HG03060 (cell line): Measurements from ENCODE around the gene ENG.
"Not testable (repeated sequence)": the region's sequence is repeated elsewhere in the genome, so short reads cannot be mapped to it uniquely, and the experiment has no call there.

Experiments
- ATAC-seq: cut with Tn5 transposase; IDR thresholded peaks from one replicate; pipeline ENCODE4 v1.9.1; 2021; ENCODE audit warnings: low read depth, moderate number of reproducible peaks; ENCODE audit not compliant: unreplicated experiment

Gene ENG

GRCh38 chr9:127796225-127796813 is 58.1 kb downstream of the ENG start:
- ATAC-seq: no peak

DNA sequence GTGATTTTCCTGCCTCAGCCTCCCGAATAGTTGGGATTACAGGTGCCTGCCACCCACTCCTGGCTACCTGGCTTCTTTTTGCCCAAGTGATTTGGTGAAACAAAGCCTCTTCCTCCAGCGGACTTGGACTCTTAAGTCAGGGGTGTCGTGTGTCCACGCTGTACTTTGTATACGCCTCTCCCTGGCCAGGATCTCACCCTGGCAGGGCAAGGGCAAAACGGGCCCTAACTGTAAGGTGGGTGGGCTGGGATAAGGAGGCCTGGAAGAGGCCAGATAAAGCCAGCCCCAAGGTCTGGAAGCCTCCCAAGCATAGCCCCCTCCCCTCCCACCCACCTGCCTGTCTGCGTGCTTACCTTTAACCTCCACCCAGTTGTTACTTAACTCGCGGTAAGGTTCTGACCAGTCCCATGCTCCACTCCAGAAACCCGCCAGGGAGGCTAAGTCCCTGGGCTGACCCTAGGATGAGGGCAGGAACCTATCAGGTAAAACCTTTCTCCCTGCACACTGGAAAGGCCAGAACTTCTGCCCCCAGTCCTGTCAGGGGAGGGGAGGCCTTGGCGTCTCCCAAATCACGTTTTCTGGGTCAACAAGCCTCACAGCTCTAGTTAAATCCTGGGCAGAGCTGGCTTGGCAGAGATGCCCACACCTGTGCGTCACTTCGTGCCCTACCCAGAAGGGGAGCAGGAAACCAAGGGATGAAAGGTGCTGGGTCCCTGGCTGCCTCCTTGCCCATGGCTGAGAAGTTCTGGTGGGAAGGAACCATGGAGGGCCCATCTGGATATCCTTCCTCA is 60.3 kb downstream of the ENG start:
- ATAC-seq: no peak

- ATAC-seq: no peak
Observed at GRCh38 chr9:127793093-127793708, 61.3 kb downstream of the ENG start.

GRCh38 chr9:127792417-127793031 is 61.9 kb downstream of the ENG start:
- ATAC-seq: no peak

GRCh38 chr9:127791085-127791484 is 63.4 kb downstream of the ENG start:
- no peak for ATAC-seq

GRCh38 chr9:127790094-127790855 is 64.2 kb downstream of the ENG start:
- ATAC-seq: no peak

- no peak for ATAC-seq
Observed at GRCh38 chr9:127789179-127789578, 65.3 kb downstream of the ENG start.

GRCh38 chr9:127788337-127789011 is 66.0 kb downstream of the ENG start:
- ATAC-seq: no peak

GRCh38 chr9:127786773-127787104 is 67.7 kb downstream of the ENG start:
- ATAC-seq: no peak

DNA sequence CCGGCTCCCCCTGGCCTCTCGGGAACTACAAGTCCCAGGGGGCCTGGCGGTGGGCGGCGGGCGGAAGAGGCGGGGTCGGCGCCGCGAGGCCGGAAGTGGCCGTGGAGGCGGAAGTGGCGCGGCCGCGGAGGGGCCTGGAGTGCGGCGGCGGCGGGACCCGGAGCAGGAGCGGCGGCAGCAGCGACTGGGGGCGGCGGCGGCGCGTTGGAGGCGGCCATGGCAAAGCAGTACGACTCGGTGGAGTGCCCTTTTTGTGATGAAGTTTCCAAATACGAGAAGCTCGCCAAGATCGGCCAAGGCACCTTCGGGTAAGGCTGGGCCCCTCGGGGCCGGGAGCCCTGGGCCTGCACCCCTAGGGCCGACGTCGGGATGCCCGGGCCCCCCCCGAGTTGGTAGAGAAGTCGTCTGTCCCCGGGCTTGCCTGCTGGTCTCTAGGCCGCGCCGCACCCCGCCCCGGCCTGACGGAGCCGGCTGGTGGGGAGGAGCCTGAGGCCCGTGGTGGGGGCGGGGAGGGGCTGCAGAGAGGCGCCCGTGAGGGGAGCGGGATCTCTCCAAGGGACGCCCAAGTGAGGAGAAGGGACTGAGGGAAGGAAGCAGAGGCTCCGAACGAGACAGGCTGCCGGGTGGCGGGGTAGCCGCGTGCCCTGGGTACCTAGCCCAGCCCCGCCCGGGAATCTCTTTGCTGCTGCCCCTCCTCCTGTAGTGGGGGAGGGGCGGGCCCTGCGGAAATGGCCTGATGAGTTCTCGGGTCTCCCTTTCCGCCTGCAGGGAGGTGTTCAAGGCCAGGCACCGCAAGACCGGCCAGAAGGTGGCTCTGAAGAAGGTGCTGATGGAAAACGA is 68.3 kb downstream of the ENG start, which contains the start of gene CDK9:
CDK9 (plus strand) TSS at position 102 of the 840 bp plus-strand sequence; CDS start at position 217, 115 bp downstream.
- no peak for ATAC-seq

GRCh38 chr9:127785023-127785932 is 69.2 kb downstream of the ENG start:
- no peak for ATAC-seq

DNA sequence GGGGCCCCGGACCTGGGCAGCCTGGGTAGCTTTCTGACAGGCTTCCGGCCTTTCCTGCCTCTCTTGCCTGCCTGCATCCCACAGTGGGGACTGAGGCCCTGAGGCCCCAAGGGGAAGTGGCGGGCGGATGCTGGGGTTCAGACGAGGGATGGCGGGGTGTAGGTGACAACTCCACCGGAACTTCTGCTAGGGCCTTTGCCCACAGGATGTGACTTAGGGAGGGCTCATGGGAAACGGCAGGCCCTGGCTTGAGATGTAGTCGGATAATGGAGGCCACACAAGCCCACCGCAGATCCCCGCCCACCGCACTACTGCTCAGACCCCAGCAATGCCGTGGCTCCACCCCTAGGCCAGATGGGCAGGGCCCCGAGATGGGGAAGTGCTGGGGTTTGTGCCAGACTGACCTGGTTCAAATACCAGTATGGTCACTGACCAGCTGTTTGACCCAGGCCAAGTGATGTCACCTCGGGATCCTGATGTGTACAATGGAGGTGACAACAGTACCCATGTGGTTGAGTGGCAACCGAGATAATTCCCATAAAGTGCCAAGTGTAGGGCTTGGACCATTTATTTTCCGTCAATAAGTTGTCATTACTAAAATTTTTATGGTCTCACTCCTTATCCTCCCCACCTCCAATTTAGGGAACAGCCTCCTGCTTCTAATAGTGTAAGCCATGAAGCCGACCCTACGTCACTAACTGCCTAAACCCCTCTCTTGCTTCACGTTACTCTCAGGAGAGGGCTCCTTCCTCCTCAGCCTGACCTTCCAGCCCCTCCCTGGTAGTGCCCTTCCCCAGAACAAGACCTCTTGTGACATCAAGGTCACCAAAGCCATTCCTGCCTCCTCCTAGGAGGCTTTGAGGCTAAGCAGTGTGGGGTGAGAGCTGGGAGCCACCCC is 71.1 kb downstream of the ENG start:
- no peak for ATAC-seq

DNA sequence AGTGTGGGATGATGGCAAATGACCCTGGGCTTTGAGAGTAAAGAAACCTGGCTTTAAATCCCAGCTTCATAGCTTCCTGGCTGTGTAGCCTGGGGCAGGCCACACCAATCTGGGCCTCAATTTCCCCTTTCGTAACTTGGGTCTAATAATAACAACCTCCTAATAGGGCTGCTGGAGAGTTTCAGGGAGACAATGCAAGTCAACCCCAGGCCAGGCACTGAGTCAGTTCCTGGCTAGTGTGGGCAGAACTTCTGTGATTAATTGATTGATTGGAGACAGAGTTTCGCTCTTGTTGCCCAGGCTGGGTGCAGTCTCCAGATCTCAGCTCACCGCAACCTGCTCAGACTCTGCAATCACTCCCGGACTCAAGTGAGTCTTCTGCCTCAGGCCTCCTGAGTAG is 72.7 kb downstream of the ENG start:
- no peak for ATAC-seq

DNA sequence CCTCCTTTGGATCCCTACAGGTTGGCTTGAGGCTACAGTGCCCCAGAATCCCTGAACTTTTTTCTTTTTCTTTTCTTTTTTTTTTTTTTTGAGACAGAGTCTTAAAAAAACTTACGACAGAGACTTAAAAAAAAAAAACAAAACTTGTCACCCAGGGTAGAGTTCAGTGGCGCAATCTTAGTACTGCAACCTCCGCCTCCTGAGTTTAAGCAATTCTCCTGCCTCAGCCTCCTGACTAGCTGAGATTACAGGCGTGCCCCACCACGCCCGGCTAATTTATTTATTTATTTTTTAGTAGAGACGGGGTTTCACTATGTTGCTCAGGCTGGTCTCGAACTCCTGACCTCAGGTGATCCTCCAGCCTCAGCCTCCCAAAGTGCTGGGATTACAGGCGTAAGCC is 73.5 kb downstream of the ENG start:
- not testable (repeated sequence) for ATAC-seq

DNA sequence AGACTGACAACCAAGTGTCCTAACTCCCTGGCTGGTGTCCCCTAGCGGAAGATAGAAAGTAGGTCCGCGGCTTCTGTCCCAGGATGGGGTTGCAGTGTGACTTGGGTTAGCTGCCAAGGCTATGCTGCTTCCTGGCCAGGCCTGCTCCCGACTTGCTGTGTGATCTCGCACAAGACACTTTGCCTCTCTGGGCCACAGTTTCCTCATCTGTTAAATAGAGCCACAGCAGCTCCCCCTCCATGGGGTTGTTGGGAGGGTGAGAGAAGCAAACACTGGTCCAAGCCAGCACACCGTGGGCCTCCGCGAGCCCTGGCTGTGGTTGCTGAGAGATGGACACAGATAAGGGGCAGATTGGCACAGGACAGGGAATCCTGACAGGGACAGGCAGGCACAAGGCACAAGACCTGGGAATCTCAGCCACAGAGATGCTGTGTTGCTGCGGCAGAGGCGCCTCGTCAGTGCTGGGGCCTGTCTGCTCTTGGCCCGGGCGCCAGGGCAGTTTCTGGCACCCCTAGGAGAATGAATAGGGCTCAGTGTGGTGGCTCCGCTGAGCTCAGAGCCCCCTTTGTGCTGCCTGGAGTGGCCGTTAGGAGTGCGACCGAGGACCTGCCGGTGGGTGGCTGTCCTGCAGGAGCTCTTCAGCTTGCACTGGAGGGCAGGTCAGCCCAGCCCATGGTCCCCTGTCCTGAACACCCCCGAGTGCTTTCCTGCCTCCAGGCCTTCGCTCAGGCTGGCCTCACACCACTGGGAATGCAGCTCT is 74.2 kb downstream of the ENG start:
- no peak for ATAC-seq

DNA sequence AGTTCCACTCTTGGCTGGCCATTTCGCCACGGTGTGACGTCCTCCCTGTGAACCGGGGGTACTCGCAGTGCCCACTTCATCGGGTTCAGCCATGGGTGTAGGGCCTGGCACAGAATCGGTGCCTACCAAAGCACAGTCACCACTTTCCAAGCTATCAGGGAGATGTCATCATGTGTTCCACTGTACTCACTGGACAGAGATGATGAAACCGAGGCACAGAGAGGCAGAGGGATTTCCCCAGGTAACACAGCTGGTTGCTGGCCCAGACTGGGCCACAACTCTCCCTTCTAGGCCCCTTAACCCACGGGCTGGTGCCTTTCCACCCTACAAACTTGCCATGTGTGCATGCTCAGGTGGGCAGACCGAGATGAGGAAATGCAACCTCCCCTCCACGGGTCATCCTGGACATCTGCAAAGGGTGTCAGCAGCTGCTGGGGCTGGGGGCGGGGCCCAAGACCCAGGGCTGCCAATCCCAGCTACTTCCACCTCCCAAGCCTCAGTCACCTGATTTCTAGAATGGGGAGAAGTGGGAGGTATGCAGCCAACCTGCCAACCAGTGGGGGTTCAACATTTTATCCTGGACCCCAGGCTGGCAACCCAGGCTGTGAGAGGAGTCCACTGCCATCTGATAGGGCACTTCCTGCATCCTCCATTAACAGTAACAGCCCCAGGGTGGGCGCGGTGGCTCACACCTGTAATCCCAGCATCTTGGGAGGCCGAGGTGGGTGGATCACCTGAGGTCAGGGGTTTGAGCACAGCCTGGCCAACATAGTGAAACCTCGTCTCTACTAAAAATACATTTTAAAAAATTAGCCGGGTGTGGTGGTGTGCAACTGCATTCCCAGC is 75.1 kb downstream of the ENG start:
- peak; percentile 44 for ATAC-seq
